Activated CD8-positive, alpha-beta memory T cell treated with anti-CD3 and anti-CD28 coated beads for 36 hours (primary cell): ENCODE measurements around the gene MRPL58. TPM values are rescaled to one million over a fixed set of nuclear protein-coding genes. Genes with fewer than 3 reads are reported as not detected.
"Not testable (repeated sequence)": the region's sequence is repeated elsewhere in the genome, so short reads cannot be mapped to it uniquely, and the experiment has no call there.

Experiments
- CTCF ChIA-PET: fragments of 350-600 bp; sonication (Branson Sonifier 250); formaldehyde crosslinking; loops from one replicate; lab custom pipeline; 2021; ENCODE audit warnings: antibody characterized with exemption; lab: Charles Lee
- POLR2A ChIA-PET: fragments of 350-600 bp; sonication (Branson Sonifier 250); formaldehyde crosslinking; loops from one replicate; lab custom pipeline; 2021; ENCODE audit warnings: antibody characterized with exemption; lab: Charles Lee
- total RNA-seq, 2 experiments: library from RNA; stranded (reverse); gene quantifications; one replicate each; pipeline ENCODE4 v1.2.3, GENCODE V29; 2021

The MRPL58 gene
- total RNA-seq, 2 experiments from 2014 or later, result 65.5 to 66.5 TPM

- ChIA-PET POLR2A (interaction anchor here (1.7 to 2.4 kb wide), 2 partner anchors 14 to 20 kb away, joined by 7 to 11 read pairs; partner anchors contain the start of genes ATP5PD, KCTD2 and MRPL58), CTCF (interaction anchor here (0.5 to 1.6 kb wide), 5 partner anchors 9 to 644 kb away, joined by 3 to 4 read pairs (median 3); partner anchors contain the start of gene MRPL58)
These were observed 20.3 kb downstream of the MRPL58 start for GRCh38 chr17:75032720-75033280.

- CTCF ChIA-PET, result interaction anchor here (0.6 to 3.0 kb wide), 5 partner anchors 14 to 169 kb away, joined by 3 to 9 read pairs (median 7); partner anchors contain the start of genes ATP5PD, KCTD2 and MRPL58
- POLR2A ChIA-PET, result interaction anchor here (0.6 to 2.4 kb wide), 5 partner anchors 13 to 822 kb away, joined by 3 to 16 read pairs (median 4); partner anchors contain the start of genes ATP5PD, KCTD2, MIF4GD and MRPL58
These were observed 21.1 kb downstream of the MRPL58 start for GRCh38 chr17:75033346-75034235.

GRCh38 chr17:75034236-75034908 is 21.9 kb downstream of the MRPL58 start:
- ChIA-PET POLR2A (interaction anchor here (0.6 to 2.4 kb wide), 5 partner anchors 12 to 821 kb away, joined by 3 to 16 read pairs (median 4); partner anchors contain the start of genes ATP5PD, KCTD2, MIF4GD and MRPL58), CTCF (interaction anchor here (0.6 to 3.0 kb wide), 7 partner anchors 13 to 168 kb away, joined by 3 to 9 read pairs (median 5); partner anchors contain the start of genes ATP5PD, JPT1, KCTD2 and MRPL58)

- ChIA-PET POLR2A (no interaction called here), CTCF (interaction anchor here (0.5 to 3.0 kb wide), 5 partner anchors 11 to 77 kb away, joined by 3 to 7 read pairs (median 4); no protein-coding TSS in a partner anchor)
These were observed 24.3 kb downstream of the MRPL58 start for GRCh38 chr17:75036643-75037268.

DNA sequence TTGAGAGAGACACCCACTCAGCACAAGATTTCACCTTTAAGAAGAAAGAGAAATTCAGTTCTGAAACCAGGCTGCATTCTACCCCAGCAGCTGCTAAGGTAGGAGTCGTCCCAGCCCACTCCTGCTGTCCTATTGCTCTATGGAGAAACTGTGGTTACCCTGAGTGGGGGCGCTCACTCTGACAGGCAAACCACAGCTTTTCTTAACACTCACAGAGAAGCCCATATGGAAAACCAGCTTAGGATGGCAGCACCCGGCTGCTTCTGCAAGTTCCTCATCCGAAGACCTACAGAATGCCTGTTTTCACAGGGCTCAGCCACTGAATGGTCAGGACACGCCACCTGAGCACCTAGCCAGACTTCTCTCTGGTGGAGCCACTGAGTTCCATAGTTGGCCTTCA is 26.8 kb downstream of the MRPL58 start:
- ChIA-PET CTCF (no interaction called here), POLR2A (no interaction called here)

DNA sequence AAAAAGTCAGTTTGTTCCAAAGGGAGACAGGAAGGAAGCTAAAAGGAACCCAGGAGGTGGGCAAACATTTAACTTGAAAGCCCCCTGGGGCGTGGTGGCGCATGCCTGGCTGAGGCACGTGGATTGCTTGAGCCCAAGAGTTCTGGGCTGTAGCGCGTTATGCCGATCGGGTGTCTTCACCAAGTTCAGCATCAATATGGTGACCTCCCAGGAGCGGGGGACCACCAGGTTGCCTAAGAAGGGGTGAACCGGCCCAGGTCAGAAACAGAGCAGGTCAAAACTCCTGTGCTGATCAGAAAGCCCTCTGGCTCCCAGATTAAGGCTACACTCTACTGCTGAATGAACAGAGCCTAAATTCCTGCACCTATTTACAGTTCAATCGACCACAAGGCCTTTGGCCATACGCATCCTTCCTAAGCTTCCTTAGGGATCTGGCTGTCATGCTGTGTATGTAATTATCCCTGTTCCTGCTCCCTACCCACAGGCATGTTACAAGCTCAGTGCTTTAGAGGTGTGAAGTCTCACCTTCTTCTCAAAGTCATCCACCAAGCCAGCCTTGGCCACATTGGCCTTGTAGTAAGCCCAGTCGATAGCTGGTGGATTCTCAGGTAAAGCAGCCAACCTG is 29.3 kb downstream of the MRPL58 start:
- CTCF ChIA-PET, result interaction anchor here (0.6 to 0.7 kb wide), 2 partner anchors 35 to 53 kb away, joined by 3 read pairs; no protein-coding TSS in a partner anchor
- POLR2A ChIA-PET, result interaction anchor here (0.7 kb wide), 1 partner anchor 21 kb away, joined by 3 read pairs; no protein-coding TSS in a partner anchor

- CTCF ChIA-PET, POLR2A ChIA-PET: not testable (repeated sequence)
These were observed 31.3 kb downstream of the MRPL58 start for GRCh38 chr17:75043789-75044188.

GRCh38 chr17:75044716-75045115 is 32.2 kb downstream of the MRPL58 start:
- ChIA-PET POLR2A (no interaction called here), CTCF (no interaction called here)

- POLR2A ChIA-PET, result interaction anchor here (0.6 to 2.0 kb wide), 3 partner anchors 12 to 65 kb away, joined by 3 to 7 read pairs (median 4); partner anchors contain the start of gene MRPL58
These were observed 33.5 kb downstream of the MRPL58 start for GRCh38 chr17:75045946-75046406.

DNA sequence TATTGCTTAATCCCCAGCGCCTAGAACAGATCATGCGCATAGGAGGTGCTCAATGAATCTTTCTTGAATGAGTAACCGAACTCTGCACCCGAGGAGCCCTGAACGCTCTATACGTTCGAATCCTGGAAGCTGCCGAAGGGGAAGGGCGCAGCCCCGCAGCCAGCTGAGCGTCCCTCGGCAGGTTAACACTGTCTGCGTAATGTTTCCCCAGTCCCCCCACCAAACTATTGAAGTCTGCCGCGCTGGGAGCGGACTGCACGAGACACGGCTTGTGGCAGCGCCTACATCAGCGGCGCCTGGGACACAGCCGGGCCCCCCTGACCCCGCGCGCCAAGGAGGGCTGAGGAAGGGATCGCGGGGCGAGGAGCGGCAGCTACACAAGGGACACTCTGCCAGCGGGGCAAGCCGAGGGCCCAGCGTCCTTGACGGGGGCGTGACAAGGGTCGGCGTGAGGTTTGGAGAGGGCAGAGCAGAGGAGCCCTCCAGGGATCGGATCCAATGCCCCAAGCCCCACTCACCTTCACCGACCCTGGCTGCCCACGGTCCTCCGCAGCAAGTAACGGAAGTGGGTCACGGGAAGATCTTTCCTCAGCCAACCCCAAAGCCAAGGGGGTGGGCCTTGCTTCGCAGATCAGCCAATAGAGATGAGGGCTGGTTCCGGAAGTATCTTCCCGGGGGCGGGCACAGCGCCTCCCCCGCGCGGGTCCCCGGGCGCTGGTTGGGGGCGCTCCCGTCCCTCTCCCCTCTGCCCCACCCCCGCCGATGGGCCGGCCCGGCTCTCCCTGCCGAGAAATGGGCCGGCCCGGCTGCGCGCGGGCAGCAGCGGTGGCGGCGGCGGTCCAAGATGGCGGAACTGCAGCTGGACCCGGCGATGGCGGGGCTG is 34.2 kb downstream of the MRPL58 start, which contains the start of the genes ATP5PD and KCTD2:
Gene ATP5PD, minus strand, starts transcription at position 563 of the 883 bp plus-strand sequence. CDS start 4,319 bp downstream, outside the sequence.
Gene KCTD2, plus strand, starts transcription at position 819 of the 883 bp plus-strand sequence. Its CDS starts 26 bp downstream, at position 845.
- POLR2A ChIA-PET, result interaction anchor here (0.6 to 2.0 kb wide), 3 partner anchors 12 to 64 kb away, joined by 3 to 7 read pairs (median 4); partner anchors contain the start of gene MRPL58
- CTCF ChIA-PET, result interaction anchor here (0.8 to 2.8 kb wide), 4 partner anchors 12 to 85 kb away, joined by 3 to 9 read pairs (median 5); no protein-coding TSS in a partner anchor

More at GRCh38 chr17:75045946-75046406, 33.5 kb downstream of the MRPL58 start:
- CTCF ChIA-PET, result interaction anchor here (0.9 to 2.8 kb wide), 2 partner anchors 11 to 56 kb away, joined by 3 to 9 read pairs; no protein-coding TSS in a partner anchor

DNA sequence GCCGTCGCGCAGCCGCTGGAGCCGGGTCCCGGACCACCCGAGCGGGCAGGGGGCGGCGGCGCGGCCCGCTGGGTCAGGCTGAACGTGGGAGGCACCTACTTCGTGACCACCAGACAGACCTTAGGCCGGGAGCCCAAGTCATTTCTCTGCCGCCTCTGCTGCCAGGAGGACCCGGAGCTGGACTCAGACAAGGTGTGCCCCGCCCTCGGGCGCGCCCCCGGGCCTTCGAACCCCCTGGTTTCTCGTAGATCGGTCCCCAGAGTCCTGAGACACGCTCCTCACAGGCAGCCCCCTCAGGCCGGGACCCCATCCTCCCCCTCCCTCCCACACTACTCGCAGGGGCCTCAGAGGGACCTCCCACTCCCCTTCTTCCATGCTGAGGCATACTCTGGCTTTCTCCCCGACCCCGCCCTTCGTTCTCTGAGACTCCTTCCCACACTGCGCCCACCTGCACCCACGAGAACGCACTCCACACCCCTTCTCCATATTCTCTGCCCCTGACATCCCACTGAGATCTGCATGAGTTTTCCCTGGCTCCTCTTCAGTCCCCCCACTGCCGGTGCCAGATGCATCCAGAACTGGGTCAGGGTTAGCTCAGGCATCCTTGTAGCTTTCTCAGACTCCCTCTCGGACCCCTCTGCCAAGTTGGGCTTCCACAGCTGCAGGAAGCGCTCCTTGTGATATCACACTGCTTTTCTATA is 35.1 kb downstream of the MRPL58 start:
- POLR2A ChIA-PET, result interaction anchor here (2.0 kb wide), 1 partner anchor 13 kb away, joined by 7 read pairs; no protein-coding TSS in a partner anchor
- CTCF ChIA-PET, result interaction anchor here (1.1 to 2.8 kb wide), 3 partner anchors 13 to 86 kb away, joined by 3 to 9 read pairs (median 7); no protein-coding TSS in a partner anchor

DNA sequence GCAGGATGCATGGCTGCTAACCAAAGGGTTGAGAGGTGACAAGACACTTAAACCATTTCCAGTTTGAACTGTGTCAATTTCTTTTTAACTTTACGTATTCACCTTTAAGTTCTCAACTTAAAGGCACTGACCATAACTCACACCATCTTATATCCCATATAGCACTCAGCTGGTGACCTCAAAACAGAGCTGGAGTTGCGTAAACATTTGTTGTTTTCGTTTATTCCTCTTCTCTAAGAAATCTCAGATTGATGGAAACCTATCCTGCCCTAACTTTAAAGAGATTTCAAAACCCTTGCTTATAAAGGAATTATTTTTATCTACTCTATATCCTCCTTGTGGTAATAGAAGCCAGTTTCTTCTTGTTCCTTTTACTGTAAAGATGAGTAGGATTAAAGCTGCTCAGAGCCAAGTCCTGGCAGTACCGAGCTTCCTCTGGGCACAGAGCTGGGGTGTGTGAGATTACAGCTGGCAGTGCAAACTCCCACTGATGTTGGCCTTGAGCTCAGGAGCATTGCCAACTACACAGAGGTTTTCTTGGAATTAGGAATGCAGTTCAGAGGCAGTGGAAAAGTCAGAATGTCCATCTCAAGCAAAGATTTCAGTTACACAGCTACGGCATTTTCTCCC is 35.9 kb downstream of the MRPL58 start:
- CTCF ChIA-PET, result interaction anchor here (1.1 to 2.8 kb wide), 3 partner anchors 14 to 87 kb away, joined by 3 to 9 read pairs (median 7); no protein-coding TSS in a partner anchor
- POLR2A ChIA-PET, result interaction anchor here (0.6 kb wide), 1 partner anchor 39 kb away, joined by 3 read pairs; the partner anchor contains the start of gene SLC16A5

GRCh38 chr17:75049057-75049456 is 36.6 kb downstream of the MRPL58 start:
- POLR2A ChIA-PET, result no interaction called here

GRCh38 chr17:75049706-75050105 is 37.2 kb downstream of the MRPL58 start:
- ChIA-PET POLR2A (no interaction called here), CTCF (no interaction called here)

More at GRCh38 chr17:75049057-75049456, 36.6 kb downstream of the MRPL58 start:
- CTCF ChIA-PET, result interaction anchor here (1.1 to 2.5 kb wide), 2 partner anchors 17 to 88 kb away, joined by 3 to 7 read pairs; no protein-coding TSS in a partner anchor

GRCh38 chr17:75051941-75052340 is 39.5 kb downstream of the MRPL58 start:
- POLR2A ChIA-PET, result no interaction called here
- CTCF ChIA-PET, result interaction anchor here (0.7 to 1.6 kb wide), 3 partner anchors 11 to 150 kb away, joined by 3 to 5 read pairs (median 3); no protein-coding TSS in a partner anchor
